Esophagus muscularis mucosa (tissue), 4 donors: ENCODE data around the gene INPP5A. TPM values are rescaled to one million over a fixed set of nuclear protein-coding genes. Genes with fewer than 3 reads are reported as not detected.

ENCODE experiments used
- DNase-seq: peaks from one replicate; pipeline ENCODE4 v3.0.0-alpha.2; 2017; ENCODE audit errors: extremely low spot score
- H3K27ac ChIP-seq, 4 donors: fragments of 200-600 bp; sonication (generic); replicated peaks in 1 of 4; 1 replicate in 3 of 4; 2 replicates in 1 of 4; pipeline ENCODE4 v1.5.1; 2016 to 2019; ENCODE audit warnings: mild to moderate bottlenecking in 1 of 4
- H3K27me3 ChIP-seq, 4 donors: fragments of 200-600 bp; sonication (generic); one replicate each; pipeline versions ENCODE4 v1.5.1 to v1.6.0; 2016 to 2019
- H3K36me3 ChIP-seq, 4 donors: fragments of 200-600 bp; sonication (generic); one replicate each; pipeline ENCODE4 v1.5.1; 2016 to 2019
- H3K4me1 ChIP-seq, 4 donors: fragments of 200-600 bp; sonication (generic); one replicate each; pipeline ENCODE4 v1.5.1; 2016 to 2019
- H3K4me3 ChIP-seq, 4 donors: fragments of 200-600 bp; sonication (generic); 1 replicate in 2 of 4; 2 replicates in 2 of 4; pipeline ENCODE4 v1.5.1; 2016 to 2019; ENCODE audit warnings: mild to moderate bottlenecking in 4 of 4, moderate library complexity in 1 of 4
- H3K9me3 ChIP-seq, 4 donors: fragments of 200-600 bp; sonication (generic); 1 replicate in 3 of 4; 2 replicates in 1 of 4; pipeline ENCODE4 v1.5.1; 2016 to 2019
- EP300 ChIP-seq: sonication (generic); formaldehyde crosslinking; IDR thresholded peaks from one replicate; pipeline ENCODE4 v1.6.1; 2017; ENCODE audit warnings: antibody characterized with exemption
- POLR2A ChIP-seq: fragments of 450-650 bp; IDR thresholded peaks from one replicate; pipeline ENCODE4 v1.6.1; 2017; ENCODE audit warnings: antibody characterized with exemption, moderate library complexity, mild to moderate bottlenecking, low read depth
- POLR2AphosphoS5 ChIP-seq, 2 donors: sonication (generic); formaldehyde crosslinking; IDR thresholded peaks; one replicate each; pipeline ENCODE4 v1.6.1; 2017; ENCODE audit warnings: antibody characterized with exemption in 2 of 2
- WGBS: methylation state at CpG from one replicate; pipeline ENCODE4 v1.1.5; 2018; 5-methylcytosine and 5-hydroxymethylcytosine counted together
- intact Hi-C: fragments of 100-400 bp; cut with DNase I; formaldehyde crosslinking; loops from one replicate; pipeline ENCODE4 v1.15.1; 2023
- total RNA-seq, 4 donors: library from RNA; depleted of rRNA; stranded (reverse); fragments of >200 nt; gene quantifications; one replicate each; pipeline versions ENCODE4 v1.1.0 to v1.2.1, GENCODE V29; 2016
- TF ChIP-seq, protein P1 (sequence below), 3 experiments: fragments of 200-600 bp in 2 of 3; fragments of 450-650 bp in 1 of 3; sonication (generic) in 2 of 3; IDR thresholded peaks; one replicate each; pipeline ENCODE4 v1.5.1; 2017 to 2019; ENCODE audit warnings: antibody characterized with exemption in 3 of 3, mild to moderate bottlenecking in 2 of 3, moderate library complexity in 1 of 3

Gene INPP5A
- total RNA-seq, 4 donors from 2014 or later = 234 to 301 (median 245) TPM

GRCh38 chr10:132729810-132730572 is 192.4 kb downstream of the INPP5A start:
- Histone ChIP-seq H3K4me1 (no peaks in the 10 kb centered on the region), H3K27ac (no peak overlapping the region), H3K4me3 (no peak overlapping the region), H3K27me3 (no peaks in the 10 kb centered on the region), H3K36me3 (peaks cover 21 to 96% (median 71%) of the 10 kb centered on the region in 4 donors), H3K9me3 (no peaks in the 10 kb centered on the region)
- WGBS = 91% methylated on average over 13 of the region's 29 CpGs
- no peak for DNase-seq
- intact Hi-C loops = no loop called here
- TF ChIP-seq EP300 (no peak), POLR2A (no peak), POLR2AphosphoS5 (IDR thresholded peaks at IDR 0.05) (no peak)
- TF ChIP-seq, protein P1, sequence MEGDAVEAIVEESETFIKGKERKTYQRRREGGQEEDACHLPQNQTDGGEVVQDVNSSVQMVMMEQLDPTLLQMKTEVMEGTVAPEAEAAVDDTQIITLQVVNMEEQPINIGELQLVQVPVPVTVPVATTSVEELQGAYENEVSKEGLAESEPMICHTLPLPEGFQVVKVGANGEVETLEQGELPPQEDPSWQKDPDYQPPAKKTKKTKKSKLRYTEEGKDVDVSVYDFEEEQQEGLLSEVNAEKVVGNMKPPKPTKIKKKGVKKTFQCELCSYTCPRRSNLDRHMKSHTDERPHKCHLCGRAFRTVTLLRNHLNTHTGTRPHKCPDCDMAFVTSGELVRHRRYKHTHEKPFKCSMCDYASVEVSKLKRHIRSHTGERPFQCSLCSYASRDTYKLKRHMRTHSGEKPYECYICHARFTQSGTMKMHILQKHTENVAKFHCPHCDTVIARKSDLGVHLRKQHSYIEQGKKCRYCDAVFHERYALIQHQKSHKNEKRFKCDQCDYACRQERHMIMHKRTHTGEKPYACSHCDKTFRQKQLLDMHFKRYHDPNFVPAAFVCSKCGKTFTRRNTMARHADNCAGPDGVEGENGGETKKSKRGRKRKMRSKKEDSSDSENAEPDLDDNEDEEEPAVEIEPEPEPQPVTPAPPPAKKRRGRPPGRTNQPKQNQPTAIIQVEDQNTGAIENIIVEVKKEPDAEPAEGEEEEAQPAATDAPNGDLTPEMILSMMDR (IDR thresholded peaks at IDR 0.05) = no peak

- TF ChIP-seq POLR2A (no peak), POLR2AphosphoS5 (IDR thresholded peaks at IDR 0.05) (no peak)
- TF ChIP-seq, protein P1 (IDR thresholded peaks at IDR 0.05) = no peak
- Histone ChIP-seq H3K4me3 (no peak overlapping the region), H3K27me3 (no peaks in the 10 kb centered on the region), H3K4me1 (no peaks in the 10 kb centered on the region), H3K36me3 (peaks cover 21 to 90% (median 67%) of the 10 kb centered on the region in 4 donors), H3K27ac (no peak overlapping the region), H3K9me3 (no peaks in the 10 kb centered on the region)
- no peak for DNase-seq
- intact Hi-C loops = no loop called here
- WGBS = 92% methylated on average over 15 of the region's 15 CpGs
Observed at GRCh38 chr10:132730573-132730953, 193.0 kb downstream of the INPP5A start.

- H3K36me3 ChIP-seq = peaks cover 11 to 87% (median 61%) of the 10 kb centered on the region in 4 donors
- no peak overlapping the region for H3K4me3 ChIP-seq
- peaks cover 0 to 4% (median 0%) of the 10 kb centered on the region in 4 donors for H3K4me1 ChIP-seq
- no peak overlapping the region for H3K27ac ChIP-seq
- no peak for DNase-seq
- no peaks in the 10 kb centered on the region for H3K27me3 ChIP-seq
- TF ChIP-seq, protein P1 (IDR thresholded peaks at IDR 0.05) = no peak
- TF ChIP-seq POLR2AphosphoS5 (IDR thresholded peaks at IDR 0.05) = no peak
- no peak for TF ChIP-seq EP300
- no peak for TF ChIP-seq POLR2A
- WGBS = 91% methylated on average over 17 of the region's 20 CpGs
- no peaks in the 10 kb centered on the region for H3K9me3 ChIP-seq
- intact Hi-C loops = no loop called here
Observed at GRCh38 chr10:132732518-132732917, 194.9 kb downstream of the INPP5A start.

DNA sequence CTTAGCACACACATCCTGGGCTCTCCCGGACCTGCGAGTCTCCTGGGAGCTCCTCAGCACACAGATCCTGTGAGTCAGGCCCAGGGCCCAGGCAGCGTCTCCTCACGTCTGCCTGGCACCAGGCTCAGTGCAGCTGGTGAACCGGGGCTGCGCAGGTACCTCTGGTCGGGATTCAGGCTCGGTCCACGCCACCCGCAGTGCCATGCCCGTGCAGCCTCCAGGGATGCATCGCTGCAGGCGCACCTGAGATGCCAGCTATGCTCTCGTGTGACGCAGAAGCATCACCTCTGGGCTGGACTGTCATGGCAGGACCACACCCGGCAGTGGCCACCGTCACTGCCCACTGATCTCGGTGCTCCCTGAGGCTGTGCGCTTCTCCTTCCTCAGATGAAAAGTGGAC is 196.3 kb downstream of the INPP5A start:
- peaks cover 0 to 78% (median 49%) of the 10 kb centered on the region in 4 donors for H3K36me3 ChIP-seq
- DNase-seq = no peak
- no peak for TF ChIP-seq POLR2AphosphoS5 (IDR thresholded peaks at IDR 0.05)
- no peak for TF ChIP-seq EP300
- TF ChIP-seq POLR2A = no peak
- TF ChIP-seq, protein P1 (IDR thresholded peaks at IDR 0.05) = no peak
- no peak overlapping the region for H3K27ac ChIP-seq
- no peaks in the 10 kb centered on the region for H3K9me3 ChIP-seq
- H3K4me1 ChIP-seq = peaks cover 0 to 4% (median 0%) of the 10 kb centered on the region in 4 donors
- no peak overlapping the region for H3K4me3 ChIP-seq
- WGBS = 91% methylated on average over 16 of the region's 19 CpGs
- intact Hi-C loops = no loop called here
- no peaks in the 10 kb centered on the region for H3K27me3 ChIP-seq
